GM12878 (cell line): Measurements from ENCODE around the gene CBLB. TPM values are rescaled to one million over a fixed set of nuclear protein-coding genes. Genes with fewer than 3 reads are reported as not detected.

ENCODE experiments used
- ATAC-seq: fragments of 200-7000 bp; cut with Tn5 transposase; 3 replicates; pipeline ENCODE4 v1.9.1; 2020; ENCODE audit warnings: mild to moderate bottlenecking, moderate library complexity
- BruUV-seq: library from RNA; stranded (reverse); fragments of 400-500 nt; replicated peaks from 2 replicates; lab custom pipeline; 2021; lab: Mats Ljungman, UMichigan
- CTCF ChIA-PET: fragments of 300-600 bp; sonication (Branson Sonifier 250); formaldehyde crosslinking; extraction: SDS; loops from one replicate; lab custom pipeline; 2021; ENCODE audit warnings: inconsistent platforms; lab: Yijun Ruan, JAX
- POLR2A ChIA-PET: fragments of 350-600 bp; formaldehyde crosslinking; extraction: SDS; loops from one replicate; lab custom pipeline; 2021; ENCODE audit warnings: inconsistent platforms; lab: Charles Lee
- RAD21 ChIA-PET: fragments of 300-600 bp; sonication (Branson Sonifier 250); formaldehyde crosslinking; loops from one replicate; lab custom pipeline; 2023; ENCODE audit warnings: antibody characterized with exemption; ENCODE audit not compliant: unreplicated experiment; lab: Charles Lee
- SMC1A ChIA-PET: fragments of 300-600 bp; sonication (Branson Sonifier 250); formaldehyde crosslinking; loops from one replicate; lab custom pipeline; 2023; ENCODE audit not compliant: unreplicated experiment, uncharacterized antibody; lab: Charles Lee
- DNase-seq: peaks from one replicate; pipeline ENCODE4 v3.0.0-alpha.2; 2011; ENCODE audit warnings: low read depth, low spot score
- FAIRE-seq: peaks from 3 replicates; lab custom pipeline; 2011; peaks lifted over from hg19 to GRCh38; lab: Jason Lieb, UNC
- H2AFZ ChIP-seq: 2 replicates; pipeline ENCODE4 v1.6.0; 2011; ENCODE audit warnings: low read depth, low read length, control low read depth; ENCODE audit not compliant: control insufficient read depth
- H3K27ac ChIP-seq: 2 replicates; pipeline ENCODE4 v1.5.1; 2011; ENCODE audit warnings: control low read depth; ENCODE audit not compliant: control insufficient read depth, insufficient read depth
- H3K27me3 ChIP-seq, 2 experiments: replicated peaks in 1 of 2; 2 replicates each; pipeline versions ENCODE4 v1.6.0 to v1.6.1; 2011; ENCODE audit warnings: low read length in 1 of 2; ENCODE audit not compliant: control insufficient read depth in 2 of 2, insufficient read depth in 2 of 2
- H3K36me3 ChIP-seq, 2 experiments: 2 replicates each; pipeline ENCODE4 v1.5.1; 2011; ENCODE audit warnings: low read length in 1 of 2; ENCODE audit not compliant: control insufficient read depth in 2 of 2, insufficient read depth in 2 of 2
- H3K4me1 ChIP-seq: 2 replicates; pipeline ENCODE4 v1.6.1; 2011; ENCODE audit warnings: mild to moderate bottlenecking, low read length, moderate library complexity, mixed read lengths; ENCODE audit not compliant: control insufficient read depth, insufficient read depth
- H3K4me2 ChIP-seq: 2 replicates; pipeline ENCODE4 v1.6.0; 2011; ENCODE audit warnings: control low read depth; ENCODE audit not compliant: control insufficient read depth, insufficient read depth
- H3K4me3 ChIP-seq: fragments of 200-600 bp; sonication (generic); 2 replicates; pipeline ENCODE4 v1.5.1; 2016
- H3K79me2 ChIP-seq: 2 replicates; pipeline ENCODE4 v1.6.0; 2011; ENCODE audit warnings: low read length; ENCODE audit not compliant: control insufficient read depth, insufficient read depth
- H3K9ac ChIP-seq: 2 replicates; pipeline ENCODE4 v1.8.0; 2011; ENCODE audit warnings: low read length, control low read depth, mixed read lengths; ENCODE audit not compliant: control insufficient read depth, insufficient read depth
- H3K9me3 ChIP-seq: replicated peaks from 3 replicates; pipeline ENCODE4 v1.5.1; 2011; ENCODE audit warnings: mild to moderate bottlenecking, low read length; ENCODE audit not compliant: control insufficient read depth, insufficient read depth
- H4K20me1 ChIP-seq: 2 replicates; pipeline ENCODE4 v1.6.0; 2011; ENCODE audit not compliant: control insufficient read depth, insufficient read depth
- ASH2L ChIP-seq: fragments of 300-600, 200-600 bp; sonication (generic); IDR thresholded peaks from 2 replicates; pipeline ENCODE4 v1.6.1; 2017; ENCODE audit warnings: low read depth, mild to moderate bottlenecking, borderline replicate concordance
- ATF3 ChIP-seq: IDR thresholded peaks from 2 replicates; pipeline ENCODE4 v1.6.1; 2011; ENCODE audit warnings: low read depth, mild to moderate bottlenecking, low read length, moderate library complexity, borderline replicate concordance; ENCODE audit errors: extremely low read depth
- ELK1 ChIP-seq: IDR thresholded peaks from 2 replicates; pipeline ENCODE4 v1.6.1; 2012; ENCODE audit warnings: low read depth, low read length, improper control_type of control experiment
- ESRRA ChIP-seq: IDR thresholded peaks from 2 replicates; pipeline ENCODE4 v1.6.1; 2012; ENCODE audit warnings: mild to moderate bottlenecking, low read length, improper control_type of control experiment
- FOXK2 ChIP-seq: fragments of 450-650 bp; IDR thresholded peaks from 2 replicates; pipeline ENCODE4 v1.6.1; 2017; ENCODE audit warnings: mild to moderate bottlenecking, moderate library complexity
- FOXM1 ChIP-seq: IDR thresholded peaks from 2 replicates; pipeline ENCODE4 v1.6.1; 2012; ENCODE audit warnings: low read depth, mild to moderate bottlenecking, inconsistent platforms, low read length, moderate library complexity
- GATAD2B ChIP-seq: fragments of 450-650 bp; conservative IDR thresholded peaks from 2 replicates; pipeline ENCODE4 v1.6.1; 2017; ENCODE audit warnings: low read depth, mild to moderate bottlenecking, moderate library complexity
- HDAC6 ChIP-seq: fragments of 200-600 bp; sonication (generic); IDR thresholded peaks from one replicate; pipeline ENCODE4 v1.8.0; 2017; ENCODE audit warnings: antibody characterized with exemption; ENCODE audit not compliant: unreplicated experiment
- MEF2A ChIP-seq: IDR thresholded peaks from 2 replicates; pipeline ENCODE4 v1.6.1; 2011; ENCODE audit warnings: low read depth, mild to moderate bottlenecking, low read length, moderate library complexity; ENCODE audit not compliant: insufficient read depth
- NFIC ChIP-seq: IDR thresholded peaks from 2 replicates; pipeline ENCODE4 v1.6.1; 2012; ENCODE audit warnings: low read depth, mild to moderate bottlenecking, inconsistent platforms, low read length, moderate library complexity
- PML ChIP-seq: IDR thresholded peaks from 2 replicates; pipeline ENCODE4 v1.6.1; 2012; ENCODE audit warnings: low read length, inconsistent platforms
- POLR2AphosphoS2 ChIP-seq: IDR thresholded peaks from 2 replicates; pipeline ENCODE4 v1.6.1; 2011; ENCODE audit warnings: low read depth, mild to moderate bottlenecking, low read length, improper control_type of control experiment, moderate library complexity
- SMAD1 ChIP-seq: fragments of 450-650 bp; IDR thresholded peaks from 2 replicates; pipeline ENCODE4 v1.6.1; 2018; ENCODE audit warnings: mild to moderate bottlenecking, low read depth; ENCODE audit not compliant: partially characterized antibody
- SMARCA5 ChIP-seq: fragments of 450-650 bp; IDR thresholded peaks from 2 replicates; pipeline ENCODE4 v1.6.1; 2017; ENCODE audit warnings: mild to moderate bottlenecking
- SPI1 ChIP-seq: IDR thresholded peaks from 2 replicates; pipeline ENCODE4 v1.6.1; 2011; ENCODE audit warnings: low read depth, mild to moderate bottlenecking, low read length, moderate library complexity, borderline replicate concordance; ENCODE audit not compliant: insufficient read depth
- SUZ12 ChIP-seq: fragments of 200-600 bp; sonication (generic); IDR thresholded peaks from one replicate; pipeline ENCODE4 v1.6.1; 2018; ENCODE audit warnings: antibody characterized with exemption, mild to moderate bottlenecking; ENCODE audit not compliant: unreplicated experiment
- TAF1 ChIP-seq: IDR thresholded peaks from 2 replicates; pipeline ENCODE4 v1.6.1; 2011; ENCODE audit warnings: mild to moderate bottlenecking, low read depth, low read length, borderline replicate concordance
- TCF7 ChIP-seq: IDR thresholded peaks from 2 replicates; pipeline ENCODE4 v1.6.1; 2014; ENCODE audit warnings: antibody characterized with exemption, borderline replicate concordance
- YBX1 ChIP-seq: fragments of 450-650 bp; IDR thresholded peaks from 2 replicates; pipeline ENCODE4 v1.6.1; 2016; ENCODE audit warnings: antibody characterized with exemption
- WGBS: methylation state at CpG from one replicate; pipeline ENCODE4 v1.1.6; 2016; ENCODE audit warnings: low lambda C conversion rate; ENCODE audit not compliant: insufficient replicate concordance, insufficient coverage; ENCODE audit errors: missing lambda C conversion rate; 5-methylcytosine and 5-hydroxymethylcytosine counted together
- in situ Hi-C: fragments of 300-500 bp; cut with MboI; formaldehyde crosslinking; loops from 9 replicates; pipeline ENCODE4 v1.14.3; 2018; ENCODE audit warnings: mixed read lengths
- intact Hi-C: fragments of 100-400 bp; cut with micrococcal nuclease; formaldehyde crosslinking; loops from one replicate; pipeline ENCODE4 v1.14.2; 2022; ENCODE audit not compliant: unreplicated experiment
- polyA plus RNA-seq, 11 experiments: library from polyadenylated mRNA; depleted of rRNA in 4 of 11; unstranded in 6 of 11; stranded (reverse) in 5 of 11; fragments of >200 nt; fragmentation: Nextera tagmentation in 4 of 11; fragmentation: Illumina TruSeq in 1 of 11; extraction: Ambion mirVana in 4 of 11; extraction: Trizol in 1 of 11; gene quantifications; 1 replicate in 1 of 11; 2 replicates in 10 of 11; pipeline versions ENCODE4 v1.2.1 to v1.2.3, GENCODE V29; 2011 to 2016; ENCODE audit warnings: inconsistent platforms in 2 of 11, missing spikeins in 2 of 11, low read depth in 1 of 11
- total RNA-seq, 4 experiments: library from RNA; depleted of rRNA in 3 of 4; stranded (reverse); fragments of >200 nt in 3 of 4; fragmentation: Illumina TruSeq in 1 of 4; extraction: Trizol in 1 of 4; gene quantifications; 2 replicates each; pipeline versions ENCODE4 v1.2.1 to v1.2.3, GENCODE V29; 2013 to 2021

Gene CBLB
- total and polyA plus RNA-seq, 10 of the 15 experiments (the other 5 are each of a cell fraction or from before 2014, with no cell fraction given), result 17.2 to 107 (median 41.9) TPM

- DNase-seq (no peak), ATAC-seq (no peak), FAIRE-seq (no peak)
- ChIA-PET SMC1A (no interaction called here), POLR2A (no interaction called here), RAD21 (no interaction called here), CTCF (no interaction called here)
- no peaks in the 10 kb centered on the region for H4K20me1 ChIP-seq
- in situ Hi-C loops, result no loop called here
- H3K79me2 ChIP-seq, result no peaks in the 10 kb centered on the region
- no peak overlapping the region for H3K4me2 ChIP-seq
- H3K36me3 ChIP-seq, result no peaks in the 10 kb centered on the region
- 27% methylated on average over 1 of the region's 1 CpG for WGBS
- no TSS peak for BruUV-seq
- no peak overlapping the region for H2AFZ ChIP-seq
- no peaks in the 10 kb centered on the region for H3K4me1 ChIP-seq
- H3K9me3 ChIP-seq, result no peaks in the 10 kb centered on the region
- no peak overlapping the region for H3K27ac ChIP-seq
- no peaks in the 10 kb centered on the region for H3K27me3 ChIP-seq
- H3K4me3 ChIP-seq, result no peak overlapping the region
- H3K9ac ChIP-seq, result no peak overlapping the region
- intact Hi-C loops, result no loop called here
- no peak for TF ChIP-seq ESRRA
- 0 out of 2 replicates have a peak, but pooled peaks have one; percentile 20 for TF ChIP-seq POLR2AphosphoS2
Measured at GRCh38 chr3:105653166-105653565, 215.6 kb downstream of the CBLB start.

GRCh38 chr3:105649480-105649879 is 219.3 kb downstream of the CBLB start:
- H3K36me3 ChIP-seq, result no peaks in the 10 kb centered on the region
- 95% methylated on average over 3 of the region's 3 CpGs for WGBS
- no peak overlapping the region for H3K9ac ChIP-seq
- in situ Hi-C loops (no loop called here), intact Hi-C loops (no loop called here)
- BruUV-seq, result no TSS peak
- no peak for FAIRE-seq
- H3K4me1 ChIP-seq, result no peaks in the 10 kb centered on the region
- H3K4me2 ChIP-seq, result no peak overlapping the region
- ChIA-PET RAD21 (no interaction called here), CTCF (no interaction called here), SMC1A (interaction anchor here (0.9 kb wide), 1 partner anchor 565 kb away, joined by 3 read pairs; no protein-coding TSS in a partner anchor), POLR2A (interaction anchor here (0.6 kb wide), 1 partner anchor 9 kb away, joined by 3 read pairs; no protein-coding TSS in a partner anchor)
- no peaks in the 10 kb centered on the region for H3K9me3 ChIP-seq
- H3K4me3 ChIP-seq, result no peak overlapping the region
- no peak overlapping the region for H2AFZ ChIP-seq
- no peaks in the 10 kb centered on the region for H3K79me2 ChIP-seq
- no peaks in the 10 kb centered on the region for H3K27me3 ChIP-seq
- no peak overlapping the region for H3K27ac ChIP-seq
- ATAC-seq, result peak; percentile 40
- no peak for DNase-seq
- no peaks in the 10 kb centered on the region for H4K20me1 ChIP-seq
- TF ChIP-seq YBX1 (no peak), SMARCA5 (no peak), FOXK2 (no peak), SPI1 (no peak), GATAD2B (no peak), SMAD1 (no peak), NFIC (no peak), ATF3 (no peak), HDAC6 (no peak), SUZ12 (no peak), PML (no peak), ELK1 (no peak), TAF1 (no peak), TCF7 (no peak), MEF2A (no peak), FOXM1 (no peak), ASH2L (no peak)
